Testis (tissue), 2 donors: ENCODE results near the gene IRS1.

Experiments used
- POLR2A ChIP-seq: fragments of 450-650 bp; IDR thresholded peaks from one replicate; pipeline ENCODE4 v1.6.1; 2017; ENCODE audit warnings: antibody characterized with exemption, mild to moderate bottlenecking, moderate library complexity
- TF ChIP-seq, protein P1 (sequence below), 3 experiments: fragments of 450-650 bp in 2 of 3; fragments of 200-600 bp in 1 of 3; sonication (generic) in 1 of 3; IDR thresholded peaks; one replicate each; pipeline ENCODE4 v1.5.1; 2016 to 2019; ENCODE audit warnings: antibody characterized with exemption in 3 of 3, mild to moderate bottlenecking in 2 of 3, moderate library complexity in 1 of 3

- TF ChIP-seq, protein P1, sequence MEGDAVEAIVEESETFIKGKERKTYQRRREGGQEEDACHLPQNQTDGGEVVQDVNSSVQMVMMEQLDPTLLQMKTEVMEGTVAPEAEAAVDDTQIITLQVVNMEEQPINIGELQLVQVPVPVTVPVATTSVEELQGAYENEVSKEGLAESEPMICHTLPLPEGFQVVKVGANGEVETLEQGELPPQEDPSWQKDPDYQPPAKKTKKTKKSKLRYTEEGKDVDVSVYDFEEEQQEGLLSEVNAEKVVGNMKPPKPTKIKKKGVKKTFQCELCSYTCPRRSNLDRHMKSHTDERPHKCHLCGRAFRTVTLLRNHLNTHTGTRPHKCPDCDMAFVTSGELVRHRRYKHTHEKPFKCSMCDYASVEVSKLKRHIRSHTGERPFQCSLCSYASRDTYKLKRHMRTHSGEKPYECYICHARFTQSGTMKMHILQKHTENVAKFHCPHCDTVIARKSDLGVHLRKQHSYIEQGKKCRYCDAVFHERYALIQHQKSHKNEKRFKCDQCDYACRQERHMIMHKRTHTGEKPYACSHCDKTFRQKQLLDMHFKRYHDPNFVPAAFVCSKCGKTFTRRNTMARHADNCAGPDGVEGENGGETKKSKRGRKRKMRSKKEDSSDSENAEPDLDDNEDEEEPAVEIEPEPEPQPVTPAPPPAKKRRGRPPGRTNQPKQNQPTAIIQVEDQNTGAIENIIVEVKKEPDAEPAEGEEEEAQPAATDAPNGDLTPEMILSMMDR (IDR thresholded peaks at IDR 0.05), result no peak
- no peak for TF ChIP-seq POLR2A
Observed at GRCh38 chr2:226733927-226734564, 65.6 kb downstream of the IRS1 start.
